Limb (tissue), 2 donors: Measurements from ENCODE around the gene SLCO2A1.

Experiments used
- DNase-seq, 2 donors: peaks; one replicate each; pipeline ENCODE4 v3.0.0-alpha.2; 2016; ENCODE audit errors: extremely low spot score in 2 of 2

Gene SLCO2A1

GRCh38 chr3:134001251-134001650 lies 28.5 kb downstream of the SLCO2A1 start:
- DNase-seq, result no peak

GRCh38 chr3:133999891-134000685 lies 29.6 kb downstream of the SLCO2A1 start:
- no peak for DNase-seq

- no peak for DNase-seq
These were observed 31.0 kb downstream of the SLCO2A1 start for GRCh38 chr3:133998691-133999241.

GRCh38 chr3:133997871-133998635 lies 31.7 kb downstream of the SLCO2A1 start:
- DNase-seq, result no peak

- DNase-seq, result peak in 1 of 2 donors; percentile 9
These were observed 32.7 kb downstream of the SLCO2A1 start for GRCh38 chr3:133996996-133997395.

- peak; percentile 13 to 45 for DNase-seq
These were observed 33.5 kb downstream of the SLCO2A1 start for GRCh38 chr3:133996251-133996661.

- peak in 1 of 2 donors; percentile 11 for DNase-seq
These were observed 34.5 kb downstream of the SLCO2A1 start for GRCh38 chr3:133995264-133995663.

- peak in 1 of 2 donors; percentile 12 for DNase-seq
These were observed 35.4 kb downstream of the SLCO2A1 start for GRCh38 chr3:133994166-133994890.

- peak in 1 of 2 donors; percentile 23 for DNase-seq
These were observed 36.6 kb downstream of the SLCO2A1 start for GRCh38 chr3:133992951-133993620.

- peak in 1 of 2 donors; percentile 24 for DNase-seq
These were observed 37.3 kb downstream of the SLCO2A1 start for GRCh38 chr3:133992381-133992780.

GRCh38 chr3:133991637-133992036 lies 38.1 kb downstream of the SLCO2A1 start:
- DNase-seq, result peak in 1 of 2 donors; percentile 11

GRCh38 chr3:133991209-133991608 lies 38.5 kb downstream of the SLCO2A1 start:
- DNase-seq, result peak in 1 of 2 donors; percentile 1

GRCh38 chr3:133989936-133990702 lies 39.6 kb downstream of the SLCO2A1 start:
- no peak for DNase-seq

- DNase-seq, result no peak
These were observed 41.0 kb downstream of the SLCO2A1 start for GRCh38 chr3:133988631-133989161.

- no peak for DNase-seq
These were observed 41.7 kb downstream of the SLCO2A1 start for GRCh38 chr3:133987948-133988484.

- no peak for DNase-seq
These were observed 42.6 kb downstream of the SLCO2A1 start for GRCh38 chr3:133987136-133987535.

- no peak for DNase-seq
These were observed 43.4 kb downstream of the SLCO2A1 start for GRCh38 chr3:133986311-133986710.

GRCh38 chr3:133984975-133985374 lies 44.8 kb downstream of the SLCO2A1 start:
- no peak for DNase-seq
